ENCODE data around the gene EPHA2.

The EPHA2 gene

DNA sequence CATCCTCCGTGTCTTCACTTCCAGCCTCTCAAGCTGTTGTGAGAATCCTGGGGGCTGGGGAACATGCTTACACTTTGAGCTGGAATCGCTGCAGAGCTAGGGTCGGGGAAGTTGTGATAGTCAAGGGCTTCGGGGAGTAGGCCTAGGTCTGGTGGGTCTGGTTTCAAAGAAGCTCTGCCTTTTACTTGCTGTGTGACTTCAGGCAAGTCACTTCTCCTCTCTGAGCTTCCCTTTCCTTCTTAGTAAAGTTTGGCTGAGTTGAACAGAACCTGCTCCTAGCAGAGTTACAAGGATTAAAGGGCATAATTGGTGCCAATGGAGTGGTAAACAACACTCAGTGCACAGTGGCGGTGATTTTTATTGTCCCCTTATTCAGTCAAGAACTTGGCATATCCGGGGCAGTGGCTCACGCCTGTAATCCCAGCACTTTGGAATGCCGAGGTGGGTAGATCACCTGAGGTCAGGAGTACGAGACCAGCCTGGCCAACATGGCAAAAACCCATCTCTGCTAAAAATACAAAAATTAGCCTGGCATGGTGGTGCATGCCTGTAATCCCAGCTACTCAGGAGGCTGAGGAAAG lies 30.9 kb upstream of the EPHA2 start:
- H3K4me3 ChIP-seq (ENCODE audit: low read depth, low read length): no peak overlapping the region
- TF ChIP-seq, protein P1, sequence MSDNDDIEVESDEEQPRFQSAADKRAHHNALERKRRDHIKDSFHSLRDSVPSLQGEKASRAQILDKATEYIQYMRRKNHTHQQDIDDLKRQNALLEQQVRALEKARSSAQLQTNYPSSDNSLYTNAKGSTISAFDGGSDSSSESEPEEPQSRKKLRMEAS (IDR thresholded peaks at IDR 0.05; ENCODE audit: low read depth, low read length): no peak
- no peak for TF ChIP-seq CTCF (IDR thresholded peaks at IDR 0.05; ENCODE audit: low read depth, low read length)
- TF ChIP-seq POLR2A (IDR thresholded peaks at IDR 0.05; ENCODE audit: extremely low read depth, insufficient read length): no peak
- no peak for TF ChIP-seq MYC (IDR thresholded peaks at IDR 0.05; ENCODE audit: low read depth, low read length)
- no peak for DNase-seq (ENCODE audit: low read depth)

DNA sequence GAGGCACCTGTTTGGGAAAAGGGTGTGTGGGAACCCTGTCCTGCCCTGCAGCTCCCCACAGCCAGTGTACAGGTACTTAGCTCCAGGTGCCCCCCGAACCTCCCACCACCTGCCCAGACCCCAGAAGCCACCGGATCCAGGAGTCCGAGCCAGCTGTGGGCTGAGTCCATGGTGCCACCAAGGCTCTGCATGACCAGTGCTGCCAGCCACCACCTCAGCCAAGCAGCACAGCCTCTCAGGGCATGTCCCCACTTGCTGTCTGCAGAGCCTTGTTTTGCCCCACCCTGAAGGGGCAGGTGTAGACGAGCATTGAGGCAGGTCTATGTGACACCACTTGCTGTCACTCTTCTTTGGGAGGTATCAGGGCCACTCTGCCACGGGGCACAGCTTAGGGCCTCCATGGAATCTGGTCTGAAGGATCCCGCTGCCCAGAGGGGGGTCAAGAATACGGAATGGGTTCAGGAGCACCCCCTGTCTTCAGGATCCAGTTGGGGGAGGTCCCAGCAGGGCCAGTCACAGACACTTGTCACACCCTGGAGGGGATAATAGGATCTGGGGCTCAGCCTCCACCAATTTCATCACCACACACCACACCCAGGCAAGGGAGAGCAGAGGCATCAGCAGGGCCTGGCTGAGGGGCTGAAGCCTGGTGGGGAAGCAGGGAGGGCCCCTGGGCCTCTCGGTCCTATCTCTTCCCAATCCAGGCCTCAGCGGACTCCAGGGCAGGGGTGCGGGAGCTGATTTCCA lies 28.9 kb upstream of the EPHA2 start:
- no peak for DNase-seq (ENCODE audit: low read depth)
- TF ChIP-seq POLR2A (IDR thresholded peaks at IDR 0.05; ENCODE audit: extremely low read depth, insufficient read length) (no peak), CTCF (IDR thresholded peaks at IDR 0.05; ENCODE audit: low read depth, low read length) (no peak), MYC (IDR thresholded peaks at IDR 0.05; ENCODE audit: low read depth, low read length) (no peak)
- TF ChIP-seq, protein P1 (IDR thresholded peaks at IDR 0.05; ENCODE audit: low read depth, low read length): no peak
- no peak overlapping the region for H3K4me3 ChIP-seq (ENCODE audit: low read depth, low read length)

- H3K4me3 ChIP-seq (ENCODE audit: low read depth, low read length): no peak overlapping the region
- DNase-seq (ENCODE audit: low read depth): no peak
- TF ChIP-seq POLR2A (IDR thresholded peaks at IDR 0.05; ENCODE audit: extremely low read depth, insufficient read length) (no peak), MYC (IDR thresholded peaks at IDR 0.05; ENCODE audit: low read depth, low read length) (no peak), CTCF (IDR thresholded peaks at IDR 0.05; ENCODE audit: low read depth, low read length) (no peak)
- TF ChIP-seq, protein P1 (IDR thresholded peaks at IDR 0.05; ENCODE audit: low read depth, low read length): no peak
These were observed 28.1 kb upstream of the EPHA2 start for GRCh38 chr1:16183765-16184556.

DNA sequence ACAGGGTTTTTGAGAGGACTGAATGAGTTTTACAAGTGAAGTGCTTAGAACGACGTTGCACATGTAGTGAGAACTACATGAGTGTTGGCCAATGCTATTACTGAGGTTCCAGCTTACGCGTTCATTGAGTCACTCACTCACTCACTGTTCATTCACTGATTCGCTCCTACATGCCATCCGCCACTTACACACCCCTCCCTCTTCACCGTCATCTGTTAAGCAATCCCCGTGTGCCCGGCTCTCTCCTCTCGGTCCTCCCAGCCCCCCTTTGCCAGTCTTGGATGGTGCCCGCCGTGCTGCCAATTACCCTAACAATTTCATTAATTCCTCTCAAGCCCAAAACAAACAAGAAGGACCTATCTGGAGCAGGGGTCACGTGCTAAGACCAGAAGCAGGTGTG lies 27.3 kb upstream of the EPHA2 start:
- peak; percentile 53 for DNase-seq (ENCODE audit: low read depth)
- TF ChIP-seq, protein P1 (IDR thresholded peaks at IDR 0.05; ENCODE audit: low read depth, low read length): no peak
- TF ChIP-seq MYC (IDR thresholded peaks at IDR 0.05; ENCODE audit: low read depth, low read length) (no peak), CTCF (IDR thresholded peaks at IDR 0.05; ENCODE audit: low read depth, low read length) (no peak)

DNA sequence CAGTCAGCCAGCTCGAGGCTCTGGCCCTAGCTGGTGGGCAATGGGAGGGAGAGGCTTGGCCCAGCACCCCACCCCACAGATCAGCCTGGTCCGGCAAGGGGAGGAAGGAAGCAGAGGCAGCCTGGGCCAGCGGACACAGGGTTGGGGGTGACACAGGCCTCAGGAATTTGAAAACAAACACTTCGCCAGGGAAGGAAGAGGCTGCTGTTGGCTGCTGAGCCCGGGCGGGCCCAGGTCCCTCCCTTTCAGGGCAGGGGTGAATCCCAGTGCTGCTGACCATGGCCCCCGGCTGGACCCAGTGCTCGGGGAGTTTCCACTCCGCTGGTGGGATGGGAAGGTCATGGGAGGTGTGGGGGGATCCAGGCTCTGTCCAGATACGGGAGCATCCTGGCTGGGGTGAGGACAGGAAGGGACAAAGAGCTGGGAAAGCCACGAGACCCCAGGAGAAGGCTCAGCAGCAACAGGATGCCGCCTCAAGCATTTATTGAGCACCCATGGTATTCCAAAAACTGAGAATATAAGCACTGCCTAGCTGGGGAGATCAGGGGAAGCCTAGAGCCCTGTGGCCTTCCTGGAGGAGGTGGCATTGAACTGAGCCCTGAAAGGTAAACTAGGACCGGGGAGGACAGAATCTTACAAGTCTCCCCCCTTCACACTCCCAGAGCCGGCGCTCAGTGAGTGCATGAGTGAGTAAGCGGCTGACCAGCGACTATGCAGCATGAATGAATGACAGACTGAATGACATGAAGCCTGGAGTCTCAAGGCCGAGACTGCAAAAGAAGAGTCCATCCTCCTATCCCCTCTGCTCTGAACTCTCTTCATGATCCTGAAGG lies 26.2 kb upstream of the EPHA2 start:
- no peak overlapping the region for H3K4me3 ChIP-seq (ENCODE audit: low read depth, low read length)
- DNase-seq (ENCODE audit: low read depth): no peak
- no peak for TF ChIP-seq CTCF (IDR thresholded peaks at IDR 0.05; ENCODE audit: low read depth, low read length)
- no peak for TF ChIP-seq MYC (IDR thresholded peaks at IDR 0.05; ENCODE audit: low read depth, low read length)
- TF ChIP-seq POLR2A (IDR thresholded peaks at IDR 0.05; ENCODE audit: extremely low read depth, insufficient read length): no peak
- TF ChIP-seq, protein P1 (IDR thresholded peaks at IDR 0.05; ENCODE audit: low read depth, low read length): no peak

More for the DNA sequence above, 27.3 kb upstream of the EPHA2 start:
- H3K4me3 ChIP-seq (ENCODE audit: low read depth, low read length): no peak overlapping the region
